ENCODE data around the gene MEGF11.
A peak's percentile ranks its signal among the peaks of the same experiment; 100 is the strongest.

MEGF11 gene

GRCh38 chr15:66023311-66023972 is 230.1 kb downstream of the MEGF11 start:
- no peak overlapping the region for H3K4me2 ChIP-seq (ENCODE audit: low read length)
- no peak overlapping the region for H3K4me3 ChIP-seq (ENCODE audit: low read length)
- no peak for TF ChIP-seq EZH2phosphoT487 (IDR thresholded peaks at IDR 0.05; ENCODE audit: low read depth)
- TF ChIP-seq, protein P1, sequence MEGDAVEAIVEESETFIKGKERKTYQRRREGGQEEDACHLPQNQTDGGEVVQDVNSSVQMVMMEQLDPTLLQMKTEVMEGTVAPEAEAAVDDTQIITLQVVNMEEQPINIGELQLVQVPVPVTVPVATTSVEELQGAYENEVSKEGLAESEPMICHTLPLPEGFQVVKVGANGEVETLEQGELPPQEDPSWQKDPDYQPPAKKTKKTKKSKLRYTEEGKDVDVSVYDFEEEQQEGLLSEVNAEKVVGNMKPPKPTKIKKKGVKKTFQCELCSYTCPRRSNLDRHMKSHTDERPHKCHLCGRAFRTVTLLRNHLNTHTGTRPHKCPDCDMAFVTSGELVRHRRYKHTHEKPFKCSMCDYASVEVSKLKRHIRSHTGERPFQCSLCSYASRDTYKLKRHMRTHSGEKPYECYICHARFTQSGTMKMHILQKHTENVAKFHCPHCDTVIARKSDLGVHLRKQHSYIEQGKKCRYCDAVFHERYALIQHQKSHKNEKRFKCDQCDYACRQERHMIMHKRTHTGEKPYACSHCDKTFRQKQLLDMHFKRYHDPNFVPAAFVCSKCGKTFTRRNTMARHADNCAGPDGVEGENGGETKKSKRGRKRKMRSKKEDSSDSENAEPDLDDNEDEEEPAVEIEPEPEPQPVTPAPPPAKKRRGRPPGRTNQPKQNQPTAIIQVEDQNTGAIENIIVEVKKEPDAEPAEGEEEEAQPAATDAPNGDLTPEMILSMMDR (IDR thresholded peaks at IDR 0.05; ENCODE audit: low read depth, low read length): no peak
- H3K4me1 ChIP-seq (ENCODE audit: low read length): peaks cover 31% of the 10 kb centered on the region
- H3K36me3 ChIP-seq (replicated peaks; ENCODE audit: low read depth, low read length): no peaks in the 10 kb centered on the region
- no peak overlapping the region for H2AFZ ChIP-seq (ENCODE audit: low read depth, low read length)
- no peaks in the 10 kb centered on the region for H4K20me1 ChIP-seq (ENCODE audit: insufficient read depth, low read length)
- H3K27me3 ChIP-seq (ENCODE audit: low read depth, low read length): peaks cover 54% of the 10 kb centered on the region
- H3K9me3 ChIP-seq (ENCODE audit: insufficient read depth, low read length): no peaks in the 10 kb centered on the region
- H3K27ac ChIP-seq (ENCODE audit: low read length): no peak overlapping the region
- H3K79me2 ChIP-seq (ENCODE audit: low read length): no peaks in the 10 kb centered on the region
- H3K9ac ChIP-seq (ENCODE audit: low read length): no peak overlapping the region

DNA sequence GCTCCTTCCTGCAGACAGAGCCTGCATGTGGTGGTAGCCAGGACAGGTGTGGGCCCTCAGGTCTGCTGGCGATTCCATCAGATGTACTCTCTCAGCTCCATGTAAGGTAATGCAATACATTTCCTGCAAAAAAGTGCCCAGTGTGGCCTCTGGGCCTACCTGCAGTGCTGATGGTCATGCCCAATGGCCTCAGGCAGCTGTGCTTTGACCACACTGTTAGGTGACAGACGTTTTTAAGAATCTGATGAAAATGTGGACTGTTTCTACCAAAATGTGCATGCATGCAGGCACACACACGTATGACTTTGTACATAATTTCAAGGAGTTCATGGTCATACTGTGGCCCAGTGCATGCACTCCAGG is 231.4 kb downstream of the MEGF11 start:
- H3K4me3 ChIP-seq (ENCODE audit: low read length): no peak overlapping the region
- H3K9ac ChIP-seq (ENCODE audit: low read length): no peak overlapping the region
- H3K9me3 ChIP-seq (ENCODE audit: insufficient read depth, low read length): no peaks in the 10 kb centered on the region
- no peak overlapping the region for H3K27ac ChIP-seq (ENCODE audit: low read length)
- no peaks in the 10 kb centered on the region for H3K79me2 ChIP-seq (ENCODE audit: low read length)
- peaks cover 51% of the 10 kb centered on the region for H3K27me3 ChIP-seq (ENCODE audit: low read depth, low read length)
- H4K20me1 ChIP-seq (ENCODE audit: insufficient read depth, low read length): no peaks in the 10 kb centered on the region
- H3K4me1 ChIP-seq (ENCODE audit: low read length): peaks cover 31% of the 10 kb centered on the region
- peak overlapping the region; percentile 41 for H3K4me2 ChIP-seq (ENCODE audit: low read length)
- no peaks in the 10 kb centered on the region for H3K36me3 ChIP-seq (replicated peaks; ENCODE audit: low read depth, low read length)
- no peak overlapping the region for H2AFZ ChIP-seq (ENCODE audit: low read depth, low read length)
- no peak for TF ChIP-seq EZH2phosphoT487 (IDR thresholded peaks at IDR 0.05; ENCODE audit: low read depth)

- Histone ChIP-seq H3K79me2 (ENCODE audit: low read length) (no peaks in the 10 kb centered on the region), H3K36me3 (replicated peaks; ENCODE audit: low read depth, low read length) (no peaks in the 10 kb centered on the region), H2AFZ (ENCODE audit: low read depth, low read length) (no peak overlapping the region), H4K20me1 (ENCODE audit: insufficient read depth, low read length) (no peaks in the 10 kb centered on the region), H3K27me3 (ENCODE audit: low read depth, low read length) (peaks cover 46% of the 10 kb centered on the region), H3K9ac (ENCODE audit: low read length) (no peak overlapping the region), H3K4me2 (ENCODE audit: low read length) (peak overlapping the region; percentile 41), H3K4me1 (ENCODE audit: low read length) (peaks cover 31% of the 10 kb centered on the region), H3K27ac (ENCODE audit: low read length) (no peak overlapping the region), H3K9me3 (ENCODE audit: insufficient read depth, low read length) (no peaks in the 10 kb centered on the region), H3K4me3 (ENCODE audit: low read length) (no peak overlapping the region)
- TF ChIP-seq, protein P1 (IDR thresholded peaks at IDR 0.05; ENCODE audit: low read depth, low read length): no peak
- TF ChIP-seq EZH2phosphoT487 (IDR thresholded peaks at IDR 0.05; ENCODE audit: low read depth): no peak
These were observed 231.9 kb downstream of the MEGF11 start for GRCh38 chr15:66021496-66022162.

DNA sequence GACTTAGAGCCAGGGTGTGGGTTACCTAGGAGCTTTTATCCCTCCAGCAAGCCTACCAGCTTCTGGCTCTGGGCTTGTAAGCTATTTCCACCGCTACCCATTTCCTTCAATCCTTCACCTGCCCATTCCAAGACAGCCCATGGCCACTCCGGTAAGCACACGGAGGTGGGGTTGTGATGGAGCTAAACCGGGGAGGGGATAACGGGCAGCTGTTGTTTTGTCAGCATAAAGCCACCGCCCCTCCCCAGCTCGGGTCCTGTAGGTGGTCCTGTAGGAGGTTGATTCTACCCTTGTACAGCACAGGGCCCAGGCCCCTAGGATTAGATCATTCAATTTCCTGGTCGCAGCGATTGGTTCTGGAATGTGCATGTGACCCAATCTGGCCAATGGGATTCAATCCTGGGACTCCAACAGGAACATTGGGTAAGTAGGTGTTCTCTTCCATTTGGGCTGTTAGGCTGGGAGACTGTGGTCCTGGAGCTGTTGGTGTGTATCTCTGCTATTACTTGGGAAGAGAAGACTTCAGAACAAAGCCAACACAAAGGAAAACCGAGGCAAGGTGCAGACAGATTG is 233.6 kb downstream of the MEGF11 start:
- H3K4me2 ChIP-seq (ENCODE audit: low read length): no peak overlapping the region
- H3K9ac ChIP-seq (ENCODE audit: low read length): no peak overlapping the region
- no peaks in the 10 kb centered on the region for H3K9me3 ChIP-seq (ENCODE audit: insufficient read depth, low read length)
- no peak overlapping the region for H3K27ac ChIP-seq (ENCODE audit: low read length)
- H4K20me1 ChIP-seq (ENCODE audit: insufficient read depth, low read length): no peaks in the 10 kb centered on the region
- H3K36me3 ChIP-seq (replicated peaks; ENCODE audit: low read depth, low read length): no peaks in the 10 kb centered on the region
- no peak for TF ChIP-seq EZH2phosphoT487 (IDR thresholded peaks at IDR 0.05; ENCODE audit: low read depth)
- TF ChIP-seq, protein P1 (IDR thresholded peaks at IDR 0.05; ENCODE audit: low read depth, low read length): no peak
- peaks cover 39% of the 10 kb centered on the region for H3K27me3 ChIP-seq (ENCODE audit: low read depth, low read length)
- H2AFZ ChIP-seq (ENCODE audit: low read depth, low read length): no peak overlapping the region
- peaks cover 19% of the 10 kb centered on the region for H3K4me1 ChIP-seq (ENCODE audit: low read length)
- no peaks in the 10 kb centered on the region for H3K79me2 ChIP-seq (ENCODE audit: low read length)
- no peak overlapping the region for H3K4me3 ChIP-seq (ENCODE audit: low read length)

All from OCI-LY3 (cell line).